Stimulated activated CD8-positive, alpha-beta memory T cell treated with anti-CD3 and anti-CD28 coated beads, Interleukin-4, amount 100 ng/mL, for 1 hour (primary cell): ENCODE measurements around the gene TAL2.

Experiments used
- DNase-seq, 2 donors: peaks; one replicate each; pipeline ENCODE4 v3.0.0-alpha.2; 2020; ENCODE audit warnings: low read depth in 2 of 2, low spot score in 1 of 2

Gene TAL2

DNA sequence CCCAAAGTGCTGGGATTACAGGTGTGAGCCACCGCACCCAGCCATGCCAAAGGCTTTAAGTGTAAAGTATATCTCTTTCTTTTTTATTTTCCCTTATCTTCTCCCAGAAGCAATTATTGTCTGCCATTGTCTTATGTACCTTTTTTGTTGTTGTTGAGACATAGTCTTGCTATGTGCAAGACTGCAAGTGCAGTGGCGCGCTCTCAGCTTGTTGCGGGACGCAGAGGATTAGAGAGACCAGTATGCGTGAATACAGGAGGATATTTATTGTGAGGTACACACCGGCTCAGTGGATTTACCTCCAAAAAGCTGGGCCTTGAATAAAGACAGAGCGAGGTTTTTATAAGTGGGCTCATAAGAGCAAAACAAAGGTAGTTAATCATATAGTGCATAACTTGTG lies 43.9 kb downstream of the TAL2 start:
- DNase-seq: no peak

DNA sequence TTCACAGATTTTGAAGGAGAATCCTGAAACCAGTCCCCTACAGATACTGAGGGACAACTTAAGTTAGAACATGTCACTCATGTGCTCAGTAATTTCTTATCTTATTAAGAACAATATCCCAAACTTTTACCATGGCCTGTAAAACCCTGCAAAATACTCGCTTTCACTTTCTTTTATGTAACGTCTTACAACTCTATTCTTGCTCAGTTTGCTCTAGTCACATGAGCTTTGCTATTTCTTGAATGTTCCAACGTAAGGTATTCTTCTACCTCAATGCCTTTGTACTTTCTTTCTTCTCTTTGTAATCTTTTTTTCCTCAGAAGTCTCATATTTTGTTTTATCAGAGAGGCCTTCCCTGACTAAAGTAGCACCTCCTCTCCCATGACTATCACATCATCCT lies 46.1 kb downstream of the TAL2 start:
- no peak for DNase-seq

DNA sequence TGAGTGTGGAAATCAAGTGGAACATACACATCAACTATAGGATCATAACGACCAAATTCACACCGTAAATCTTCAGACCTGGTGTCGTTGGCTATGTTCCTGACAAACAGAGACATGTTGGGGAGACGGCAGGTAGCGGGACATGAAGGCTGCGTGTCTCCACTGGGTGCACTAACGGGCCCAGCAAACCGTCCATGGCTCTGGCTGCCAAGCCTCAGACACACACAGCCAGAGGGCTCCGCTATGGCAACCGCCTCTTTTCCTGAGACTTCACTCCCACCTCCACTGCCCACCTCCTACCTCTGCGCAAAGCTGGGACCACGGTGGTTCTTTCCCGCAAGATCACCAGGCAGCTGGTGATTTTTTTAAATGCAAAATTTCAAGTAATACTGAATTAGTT lies 48.4 kb downstream of the TAL2 start:
- no peak for DNase-seq

DNA sequence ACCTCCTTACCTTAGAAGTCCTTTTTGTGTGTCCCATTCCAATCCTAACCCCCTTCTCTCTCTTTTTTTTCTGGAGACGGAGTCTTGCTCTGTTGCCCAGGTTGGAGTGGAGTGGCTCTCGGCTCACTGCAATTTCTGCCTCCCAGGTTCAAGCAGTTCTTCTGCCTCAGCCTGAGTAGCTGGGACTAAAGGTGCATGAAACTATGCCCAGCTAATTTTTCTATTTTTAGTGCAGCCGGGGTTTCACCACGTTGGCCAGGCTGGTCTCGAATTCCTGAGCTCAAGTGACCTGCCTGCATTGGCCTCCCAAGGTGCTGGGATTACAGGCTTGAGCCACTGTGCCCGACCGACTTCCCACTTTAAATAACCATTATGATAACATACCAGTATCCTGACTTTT lies 49.6 kb downstream of the TAL2 start:
- no peak for DNase-seq

DNA sequence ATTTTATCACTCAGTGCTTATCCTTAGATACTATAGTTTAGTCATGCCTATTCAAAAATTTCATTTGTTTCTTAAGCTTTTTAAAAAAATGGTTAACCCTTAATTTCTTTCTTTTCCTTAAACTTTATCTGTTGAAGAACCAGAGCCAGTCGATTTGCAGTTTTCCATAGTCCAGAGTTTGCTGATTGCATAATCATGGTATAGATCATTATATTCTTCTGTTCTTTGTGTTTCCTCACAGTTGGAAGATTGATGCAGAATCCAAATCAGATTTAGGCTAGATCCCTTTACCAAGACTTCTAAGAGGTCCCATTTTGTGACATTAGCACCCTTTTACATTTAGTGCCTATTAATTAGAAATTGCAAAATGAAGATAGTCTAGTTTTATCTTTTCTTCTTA lies 50.0 kb downstream of the TAL2 start:
- DNase-seq: no peak
